Islet of Langerhans (tissue), 1 donor: ENCODE data around the gene RAC3.

ENCODE experiments used
- FAIRE-seq: peaks from one replicate; lab custom pipeline; 2011; peaks lifted over from hg19 to GRCh38; lab: Jason Lieb, UNC

The RAC3 gene

GRCh38 chr17:82076785-82077591, 45.5 kb downstream of the RAC3 start:
- no peak for FAIRE-seq

DNA sequence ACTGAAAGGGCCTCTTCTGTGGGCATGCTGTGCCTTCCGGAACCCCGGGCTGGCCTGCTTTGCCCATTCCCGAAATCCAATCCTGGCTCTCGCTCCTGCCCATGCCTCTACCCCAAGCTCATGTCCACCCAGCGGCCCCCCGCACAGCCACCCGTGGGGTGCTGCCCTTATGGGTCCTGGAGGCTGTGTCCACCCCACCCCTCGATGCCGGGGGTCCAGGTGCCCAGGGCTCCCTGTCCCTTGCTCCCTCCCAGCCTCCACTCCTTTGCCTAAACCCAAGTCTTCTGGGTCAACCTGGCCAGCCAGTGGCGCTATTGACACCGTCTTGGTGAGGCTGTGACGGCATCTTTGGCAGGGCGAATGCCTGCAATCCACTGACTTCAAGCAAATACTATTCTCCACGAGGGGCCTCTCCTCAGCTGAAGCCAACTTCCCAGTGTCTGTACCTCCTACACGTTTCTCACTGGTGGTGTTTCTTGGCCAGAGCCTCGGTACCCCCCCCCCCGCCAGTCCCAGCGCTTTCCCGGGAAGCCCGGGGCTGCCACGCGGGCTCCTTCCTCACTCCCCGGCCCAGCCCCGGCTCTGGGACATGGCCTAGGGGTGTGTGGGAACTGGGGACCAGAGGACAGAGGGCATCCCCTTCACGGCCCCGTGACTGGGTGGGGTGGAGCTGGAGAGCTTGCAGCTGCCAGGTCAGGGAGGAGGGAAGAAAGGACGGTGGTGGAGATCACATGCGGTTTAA, 46.3 kb downstream of the RAC3 start:
- no peak for FAIRE-seq

DNA sequence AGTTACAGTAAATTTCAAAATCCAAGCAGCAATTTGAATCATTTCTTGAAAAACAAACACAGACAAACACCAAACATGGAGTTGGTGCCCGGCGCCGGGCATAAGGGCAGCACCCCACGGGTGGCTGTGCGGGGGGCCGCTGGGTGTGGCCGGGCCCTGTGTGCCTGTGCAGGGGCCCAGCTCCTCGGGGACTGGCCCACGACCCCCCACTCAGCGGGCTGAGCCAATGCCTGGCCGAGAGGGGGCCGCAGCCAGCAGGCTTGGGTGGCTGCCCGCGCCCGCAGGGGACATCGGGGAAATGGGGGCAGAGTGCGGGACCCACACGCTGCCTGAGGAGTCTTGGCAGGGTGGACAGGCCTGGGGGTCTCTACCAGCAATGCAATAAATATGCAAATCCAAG, 47.0 kb downstream of the RAC3 start:
- FAIRE-seq: no peak

DNA sequence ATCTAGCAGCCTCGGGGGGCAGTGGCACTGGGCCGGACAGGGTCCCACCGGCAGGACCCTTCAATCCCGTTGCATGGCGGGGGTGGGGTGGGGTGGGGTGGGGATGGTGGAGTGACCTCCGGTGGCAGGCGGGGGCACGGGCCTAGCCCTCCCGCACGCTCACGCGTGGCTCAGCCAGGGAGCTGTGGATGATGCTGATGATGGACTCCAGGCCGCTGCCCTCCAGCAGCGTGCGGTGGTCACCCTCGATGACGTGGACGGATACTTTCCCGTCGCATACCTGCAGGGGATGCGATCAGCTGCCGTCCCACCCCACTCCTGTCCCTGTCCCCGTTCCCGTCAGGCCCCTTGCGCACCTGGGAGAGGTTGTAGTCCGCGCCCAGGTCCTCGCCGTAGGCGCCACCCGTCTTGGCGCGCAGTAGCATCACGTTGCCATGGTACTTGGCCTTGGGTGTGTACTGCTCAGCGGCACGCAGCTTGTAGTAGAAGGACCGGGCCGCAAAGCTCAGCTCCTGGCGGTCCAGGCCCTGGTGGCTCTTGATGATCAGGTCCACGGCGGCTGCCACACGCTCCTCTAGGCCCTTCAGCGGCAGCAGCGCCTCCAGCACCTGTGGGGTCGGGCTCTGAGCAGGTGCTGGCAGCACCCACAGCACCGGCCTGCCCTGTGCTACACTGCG, 47.7 kb downstream of the RAC3 start:
- FAIRE-seq: no peak

- FAIRE-seq: no peak
Measured at GRCh38 chr17:82080048-82080788, 48.7 kb downstream of the RAC3 start.

- no peak for FAIRE-seq
Measured at GRCh38 chr17:82080789-82081464, 49.4 kb downstream of the RAC3 start.

GRCh38 chr17:82081546-82081945, 50.1 kb downstream of the RAC3 start:
- no peak for FAIRE-seq

- no peak for FAIRE-seq
Measured at GRCh38 chr17:82081966-82082365, 50.5 kb downstream of the RAC3 start.

DNA sequence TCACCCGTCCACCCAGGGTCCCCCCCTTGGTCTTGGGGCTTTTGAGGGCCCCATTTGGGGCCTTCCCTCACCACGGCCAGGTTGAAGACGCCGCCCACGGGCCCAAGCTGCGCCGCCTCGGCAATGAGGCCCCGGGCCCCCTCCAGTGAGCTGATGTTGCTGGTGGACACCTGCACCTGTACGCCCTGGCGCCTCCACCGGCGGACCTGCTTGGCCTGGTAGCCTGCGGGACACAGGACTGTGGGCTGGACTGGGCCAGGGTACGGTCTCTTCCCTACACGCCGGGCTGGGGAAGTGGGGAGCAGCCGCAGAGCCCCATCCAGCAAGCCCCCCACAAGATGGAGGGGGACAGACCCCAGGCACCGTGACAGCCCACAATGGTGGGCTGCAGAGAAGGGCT, 51.0 kb downstream of the RAC3 start:
- FAIRE-seq: no peak

- no peak for FAIRE-seq
Measured at GRCh38 chr17:82083009-82083408, 51.5 kb downstream of the RAC3 start.
